Glutamatergic neuron (in vitro differentiated cells): ENCODE data around the gene AP2A1. TPM values are rescaled to one million over a fixed set of nuclear protein-coding genes. Genes with fewer than 3 reads are reported as not detected.
A peak's percentile ranks its signal among the peaks of the same experiment; 100 is the strongest.

Experiments
- DNase-seq: peaks from one replicate; pipeline ENCODE4 v3.0.0; 2022
- H3K27ac Mint-ChIP-seq: one replicate; pipeline ENCODE4 v1.8.0; 2020; ENCODE audit warnings: mild to moderate bottlenecking, mixed read lengths, inconsistent platforms; ENCODE audit not compliant: unreplicated experiment
- H3K27me3 Mint-ChIP-seq: one replicate; pipeline ENCODE4 v1.8.0; 2020; ENCODE audit warnings: mild to moderate bottlenecking, moderate library complexity, mixed read lengths, inconsistent platforms; ENCODE audit not compliant: unreplicated experiment
- H3K36me3 Mint-ChIP-seq: one replicate; pipeline ENCODE4 v1.8.0; 2020; ENCODE audit warnings: mild to moderate bottlenecking, mixed read lengths, inconsistent platforms; ENCODE audit not compliant: unreplicated experiment
- H3K4me1 Mint-ChIP-seq: one replicate; pipeline ENCODE4 v1.8.0; 2020; ENCODE audit warnings: mild to moderate bottlenecking, low read depth, mixed read lengths, inconsistent platforms; ENCODE audit not compliant: unreplicated experiment
- H3K4me3 Mint-ChIP-seq: one replicate; pipeline ENCODE4 v1.8.0; 2020; ENCODE audit warnings: mild to moderate bottlenecking, mixed read lengths, inconsistent platforms; ENCODE audit not compliant: unreplicated experiment
- H3K9me3 Mint-ChIP-seq: one replicate; pipeline ENCODE4 v1.8.0; 2020; ENCODE audit warnings: mild to moderate bottlenecking, moderate library complexity, mixed read lengths, inconsistent platforms; ENCODE audit not compliant: unreplicated experiment
- total RNA-seq: library from RNA; stranded (reverse); fragmentation: NEBNext Ultra II Directional; extraction: Animal tissue kit (Norgen Biotek cat#: 25700); gene quantifications from one replicate; pipeline ENCODE4 v1.2.1, GENCODE V29; 2021; ENCODE audit not compliant: unreplicated experiment
- TF ChIP-seq, protein P1 (sequence below): fragments of 200-600 bp; sonication (generic); IDR thresholded peaks from one replicate; pipeline ENCODE4 v1.5.0; 2021; ENCODE audit not compliant: partially characterized antibody, unreplicated experiment

The AP2A1 gene
- total RNA-seq, 1 donor from 2014 or later = 175 TPM

DNA sequence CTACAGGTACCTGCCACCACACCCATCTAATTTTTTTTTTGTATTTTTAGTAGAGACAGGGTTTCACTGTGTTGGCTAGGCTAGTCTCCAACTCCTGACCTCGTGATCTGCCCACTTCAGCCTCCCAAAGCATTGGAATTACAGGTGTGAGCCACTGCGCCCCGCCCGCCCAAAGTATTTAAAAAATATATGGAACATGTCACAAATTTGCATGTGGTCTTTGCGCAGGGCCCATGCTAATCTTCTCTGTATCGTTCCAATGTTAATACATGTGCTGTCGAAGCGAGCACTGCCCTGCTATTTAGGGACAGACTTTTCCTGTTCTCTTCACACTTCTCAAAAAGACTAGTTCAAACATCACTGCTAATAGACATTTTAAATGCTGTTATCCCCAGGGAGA, 2.5 kb upstream of the AP2A1 start:
- no peak for DNase-seq
- peaks cover 13% of the 10 kb centered on the region for H3K27me3 Mint-ChIP-seq
- TF ChIP-seq, protein P1, sequence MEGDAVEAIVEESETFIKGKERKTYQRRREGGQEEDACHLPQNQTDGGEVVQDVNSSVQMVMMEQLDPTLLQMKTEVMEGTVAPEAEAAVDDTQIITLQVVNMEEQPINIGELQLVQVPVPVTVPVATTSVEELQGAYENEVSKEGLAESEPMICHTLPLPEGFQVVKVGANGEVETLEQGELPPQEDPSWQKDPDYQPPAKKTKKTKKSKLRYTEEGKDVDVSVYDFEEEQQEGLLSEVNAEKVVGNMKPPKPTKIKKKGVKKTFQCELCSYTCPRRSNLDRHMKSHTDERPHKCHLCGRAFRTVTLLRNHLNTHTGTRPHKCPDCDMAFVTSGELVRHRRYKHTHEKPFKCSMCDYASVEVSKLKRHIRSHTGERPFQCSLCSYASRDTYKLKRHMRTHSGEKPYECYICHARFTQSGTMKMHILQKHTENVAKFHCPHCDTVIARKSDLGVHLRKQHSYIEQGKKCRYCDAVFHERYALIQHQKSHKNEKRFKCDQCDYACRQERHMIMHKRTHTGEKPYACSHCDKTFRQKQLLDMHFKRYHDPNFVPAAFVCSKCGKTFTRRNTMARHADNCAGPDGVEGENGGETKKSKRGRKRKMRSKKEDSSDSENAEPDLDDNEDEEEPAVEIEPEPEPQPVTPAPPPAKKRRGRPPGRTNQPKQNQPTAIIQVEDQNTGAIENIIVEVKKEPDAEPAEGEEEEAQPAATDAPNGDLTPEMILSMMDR = no peak
- H3K9me3 Mint-ChIP-seq = peaks cover 9% of the 10 kb centered on the region
- H3K4me1 Mint-ChIP-seq = peaks cover 14% of the 10 kb centered on the region
- peak overlapping the region; percentile 86 for H3K27ac Mint-ChIP-seq
- H3K4me3 Mint-ChIP-seq = no peak overlapping the region
- H3K36me3 Mint-ChIP-seq = no peaks in the 10 kb centered on the region

DNA sequence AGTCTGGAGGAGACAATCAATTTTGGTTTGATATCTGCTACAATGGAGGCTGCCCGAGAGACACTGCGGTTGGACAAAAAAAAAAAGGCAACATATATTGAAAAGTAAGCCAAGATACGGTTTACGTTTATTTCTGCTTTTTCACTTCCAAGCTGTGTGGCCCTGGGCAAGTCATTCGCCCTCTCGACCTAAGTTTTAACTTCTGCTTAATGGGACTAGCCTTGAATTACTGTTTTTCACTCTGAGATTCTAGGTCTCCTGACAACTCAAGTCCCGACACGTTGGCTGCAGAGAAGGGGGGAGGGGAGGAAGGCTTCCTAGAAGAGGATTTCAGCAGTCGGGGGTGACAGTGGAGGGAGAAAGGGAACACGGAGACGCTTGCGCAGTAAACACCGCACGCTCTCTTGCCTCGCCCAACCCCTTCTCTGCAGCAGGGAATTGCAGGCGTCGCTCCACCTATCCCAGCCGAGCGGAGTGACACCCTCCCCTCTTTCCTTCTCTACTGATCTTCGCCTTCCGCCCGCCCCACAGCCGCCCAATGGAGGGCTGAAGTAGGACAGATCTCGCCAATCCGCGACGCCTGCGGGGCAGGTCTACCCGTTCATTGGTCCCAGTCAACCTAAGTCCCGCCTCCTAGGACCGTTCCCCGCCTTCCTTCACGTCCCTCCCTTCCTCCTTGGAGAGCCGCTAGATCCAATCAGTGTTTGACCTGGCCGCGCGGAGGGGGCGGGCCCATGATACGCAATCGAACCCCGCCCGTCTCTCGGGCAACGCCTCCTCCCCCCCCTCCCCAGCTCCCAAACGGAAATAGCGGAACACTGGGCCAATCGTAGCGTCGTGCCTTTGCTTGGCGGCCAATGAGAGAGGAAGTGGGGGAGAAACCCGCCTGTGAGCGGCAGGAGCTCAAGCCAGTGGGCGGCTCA, 533 bp upstream of the AP2A1 start:
- Mint-ChIP-seq H3K27me3 (peaks cover 17% of the 10 kb centered on the region), H3K4me3 (peak overlapping the region; percentile 85), H3K9me3 (peaks cover 9% of the 10 kb centered on the region), H3K4me1 (peaks cover 14% of the 10 kb centered on the region), H3K36me3 (no peaks in the 10 kb centered on the region), H3K27ac (peak overlapping the region; percentile 99)
- DNase-seq = peak; percentile 98
- TF ChIP-seq, protein P1 = no peak

DNA sequence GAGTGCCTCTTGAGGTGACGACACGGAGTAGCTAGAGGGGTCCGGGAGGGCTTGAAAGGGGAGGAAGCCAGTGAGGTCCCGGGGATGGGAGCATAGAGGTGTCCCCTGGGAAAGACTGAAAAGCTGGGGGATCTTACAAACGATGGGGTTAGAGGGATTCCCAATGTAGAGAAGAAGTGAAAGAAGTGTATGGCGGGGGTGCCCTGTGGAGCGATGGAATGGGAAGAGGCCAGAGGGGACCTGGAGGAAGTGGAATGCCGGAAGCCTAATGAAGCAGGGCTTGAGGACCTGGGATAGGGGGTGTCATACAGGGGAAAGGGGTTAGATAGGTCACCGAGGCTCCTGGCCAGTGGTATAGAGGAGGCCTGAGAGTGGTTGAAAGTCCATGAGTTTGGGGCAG, 580 bp downstream of the AP2A1 start:
- TF ChIP-seq, protein P1 = no peak
- H3K36me3 Mint-ChIP-seq = no peaks in the 10 kb centered on the region
- peaks cover 9% of the 10 kb centered on the region for H3K9me3 Mint-ChIP-seq
- peak overlapping the region; percentile 94 for H3K4me3 Mint-ChIP-seq
- H3K27ac Mint-ChIP-seq = peak overlapping the region; percentile 67
- H3K27me3 Mint-ChIP-seq = peaks cover 20% of the 10 kb centered on the region
- H3K4me1 Mint-ChIP-seq = peaks cover 14% of the 10 kb centered on the region
- DNase-seq = no peak

DNA sequence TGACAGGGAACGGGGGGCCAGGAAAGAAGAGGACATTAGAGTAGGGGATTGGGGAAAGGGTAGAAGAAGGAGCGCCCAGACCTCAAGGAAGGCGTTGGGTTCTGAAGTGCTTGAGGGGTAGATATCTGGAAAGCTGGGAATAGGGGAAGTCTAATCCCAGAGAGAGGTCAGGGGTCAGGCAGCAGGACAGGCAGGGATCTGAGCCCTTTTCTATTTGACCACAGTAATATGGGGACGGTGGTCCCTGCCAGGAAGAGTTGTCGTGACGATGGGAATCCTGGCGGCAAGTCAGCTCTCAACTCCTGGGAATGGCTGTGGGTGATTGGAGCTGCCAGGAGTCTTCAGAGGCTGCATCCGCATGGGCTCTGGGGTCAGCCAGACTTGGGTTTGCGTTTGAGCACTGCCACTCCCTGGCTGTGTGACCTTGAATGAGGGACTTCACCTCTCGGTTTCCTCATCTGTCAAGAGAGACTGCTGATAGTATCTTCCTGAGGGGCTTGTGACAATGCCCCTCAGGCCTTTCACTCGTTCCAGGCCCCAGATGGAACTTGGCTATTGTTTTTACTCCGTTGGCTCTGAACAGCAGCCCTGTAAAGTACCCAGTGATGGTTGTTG, 1.3 kb downstream of the AP2A1 start:
- Mint-ChIP-seq H3K36me3 (no peaks in the 10 kb centered on the region), H3K4me3 (peak overlapping the region; percentile 94), H3K27ac (peak overlapping the region; percentile 67), H3K9me3 (peaks cover 9% of the 10 kb centered on the region), H3K27me3 (peaks cover 20% of the 10 kb centered on the region), H3K4me1 (peaks cover 14% of the 10 kb centered on the region)
- TF ChIP-seq, protein P1 = no peak
- DNase-seq = no peak

DNA sequence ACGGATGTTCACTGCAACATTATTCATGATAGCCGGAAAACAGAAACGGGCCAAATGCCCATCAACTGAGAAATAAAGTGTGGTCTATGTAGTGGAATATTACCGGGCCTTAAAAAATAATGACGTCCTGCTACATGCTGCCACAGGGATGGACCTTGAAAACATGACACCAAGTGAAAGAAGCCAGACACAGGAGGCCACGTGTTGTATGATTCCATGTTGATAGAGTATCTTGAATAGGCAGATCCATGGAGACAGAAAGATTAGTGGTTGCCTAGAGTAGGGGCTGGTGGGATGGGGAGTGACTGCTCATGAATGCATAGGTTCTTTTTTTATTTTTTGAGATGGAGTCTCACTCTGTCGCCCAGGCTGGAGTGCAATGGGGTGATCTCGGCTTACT, 3.7 kb downstream of the AP2A1 start:
- H3K4me1 Mint-ChIP-seq = peaks cover 13% of the 10 kb centered on the region
- H3K27me3 Mint-ChIP-seq = peaks cover 18% of the 10 kb centered on the region
- no peaks in the 10 kb centered on the region for H3K36me3 Mint-ChIP-seq
- DNase-seq = no peak
- TF ChIP-seq, protein P1 = no peak
- H3K27ac Mint-ChIP-seq = no peak overlapping the region
- H3K4me3 Mint-ChIP-seq = no peak overlapping the region
- H3K9me3 Mint-ChIP-seq = peaks cover 11% of the 10 kb centered on the region
